DMS53 (cell line): Measurements from ENCODE around the gene SH3TC2.

ENCODE experiments used
- DNase-seq: peaks from one replicate; lab custom pipeline; 2025; lab: John Stamatoyannopoulos, UW

SH3TC2 gene

DNA sequence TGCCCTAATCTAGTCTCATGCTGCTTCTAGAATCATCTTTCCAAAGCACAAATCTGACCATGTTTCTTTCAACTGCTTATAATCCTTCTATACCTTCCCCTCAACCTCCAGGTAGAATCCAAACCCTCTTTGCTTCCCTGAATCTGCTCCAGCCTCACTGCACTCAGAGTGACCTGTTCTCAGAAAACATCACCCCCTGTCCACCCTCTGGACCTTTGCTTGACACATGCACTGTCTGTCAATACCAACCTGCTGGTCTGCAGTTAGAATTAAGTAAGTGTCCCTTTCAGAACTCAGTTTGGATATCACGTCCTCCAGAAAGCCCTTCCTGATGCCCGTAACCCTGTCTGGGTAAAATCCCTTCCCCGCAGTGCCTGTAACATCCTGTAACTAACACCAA lies 63.1 kb downstream of the SH3TC2 start:
- DNase-seq = no peak

DNA sequence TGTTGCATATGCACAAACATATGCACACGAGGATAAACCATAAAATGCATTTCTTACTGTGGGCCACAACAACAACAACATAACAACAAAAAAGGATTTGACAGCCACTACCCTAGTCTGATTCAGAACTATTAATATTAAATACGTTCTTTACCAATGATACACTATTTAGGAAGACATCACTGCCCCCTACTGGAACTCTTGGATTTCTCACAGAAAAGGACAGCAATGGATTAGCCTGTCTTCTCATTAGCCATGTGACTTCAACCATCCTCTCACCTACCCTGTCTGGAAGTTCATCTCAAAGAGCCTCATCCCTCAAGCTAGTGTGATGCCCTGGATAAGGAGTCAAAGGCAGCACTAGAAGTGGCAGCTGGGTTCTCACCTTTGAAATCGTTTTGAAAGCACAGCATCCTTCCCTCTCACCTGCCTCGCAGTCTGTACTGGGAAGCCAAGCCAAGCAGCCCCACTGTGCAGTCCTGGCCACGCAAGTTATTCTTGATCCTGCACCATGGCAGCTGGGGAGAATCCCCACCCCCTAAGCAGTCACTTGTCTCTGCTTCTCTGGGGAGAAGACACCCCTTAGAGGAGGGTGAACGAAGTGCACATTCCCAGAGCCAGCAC lies 64.6 kb downstream of the SH3TC2 start:
- DNase-seq = peak; percentile 83

DNA sequence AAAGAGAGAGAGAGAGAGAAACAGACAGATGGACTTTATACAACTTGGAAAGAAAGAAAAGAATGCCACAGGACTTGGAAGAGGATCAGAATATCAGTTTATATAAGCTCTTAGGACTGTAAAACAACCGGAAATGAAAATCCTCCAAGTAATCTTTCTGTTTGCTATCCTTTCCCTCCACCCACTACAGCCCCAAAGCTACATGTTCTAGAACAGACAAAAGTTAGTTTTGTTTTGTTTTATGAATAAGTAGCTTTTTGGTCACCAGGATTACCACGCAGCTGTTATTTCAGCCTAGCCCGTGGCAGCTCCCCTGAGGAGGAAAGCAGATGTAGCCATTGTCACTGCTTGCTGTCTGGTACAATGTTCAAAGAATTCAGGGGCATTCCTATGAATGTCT lies 66.6 kb downstream of the SH3TC2 start:
- DNase-seq = no peak

DNA sequence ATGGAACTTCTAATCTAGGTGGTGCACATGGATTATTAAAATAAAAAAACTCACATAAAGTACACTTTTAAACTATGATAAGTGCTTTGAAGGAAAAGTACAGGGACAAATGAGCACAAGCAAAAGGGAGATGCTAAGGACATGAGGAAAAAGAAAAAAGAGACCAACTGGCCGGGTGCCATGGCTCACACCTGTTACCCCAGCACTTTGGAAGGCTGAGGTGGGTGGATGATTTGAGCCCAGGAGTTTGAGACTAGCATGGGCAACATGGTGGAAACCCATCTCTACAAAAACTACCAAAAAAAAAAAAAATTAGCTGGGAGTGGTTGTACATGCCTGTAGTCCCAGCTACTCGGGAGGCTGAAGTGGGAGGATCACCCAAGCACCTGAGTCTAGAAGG lies 67.1 kb downstream of the SH3TC2 start:
- DNase-seq = no peak

DNA sequence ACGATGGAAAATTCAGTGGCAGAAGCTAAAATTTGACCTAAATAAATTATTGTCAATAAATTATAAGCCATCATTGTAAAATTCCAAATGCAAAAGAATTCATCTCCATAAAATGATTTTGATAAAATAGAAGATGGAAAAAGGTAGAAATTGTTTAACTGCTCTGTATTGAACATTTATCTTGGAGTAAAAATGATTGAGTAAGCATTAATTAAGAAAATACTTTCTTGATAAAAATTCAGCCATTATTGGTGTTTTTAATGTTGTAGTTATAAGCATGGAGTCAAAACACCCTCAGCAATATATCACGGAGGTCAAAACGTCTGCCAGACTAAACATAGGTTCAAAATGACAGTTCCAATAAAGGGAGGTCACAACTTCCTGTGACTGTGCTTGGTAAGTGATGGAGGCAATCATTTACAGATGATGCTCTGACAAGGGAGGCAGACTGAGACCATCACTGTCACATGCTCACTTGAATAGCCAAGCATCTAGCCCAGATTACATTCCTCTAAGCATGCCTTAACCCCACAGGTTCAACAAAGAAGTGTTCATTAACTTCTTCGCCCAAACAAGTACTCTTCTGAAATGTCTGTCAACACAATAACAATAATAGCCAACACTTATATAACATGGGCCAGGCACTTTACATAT lies 69.5 kb downstream of the SH3TC2 start:
- no peak for DNase-seq

DNA sequence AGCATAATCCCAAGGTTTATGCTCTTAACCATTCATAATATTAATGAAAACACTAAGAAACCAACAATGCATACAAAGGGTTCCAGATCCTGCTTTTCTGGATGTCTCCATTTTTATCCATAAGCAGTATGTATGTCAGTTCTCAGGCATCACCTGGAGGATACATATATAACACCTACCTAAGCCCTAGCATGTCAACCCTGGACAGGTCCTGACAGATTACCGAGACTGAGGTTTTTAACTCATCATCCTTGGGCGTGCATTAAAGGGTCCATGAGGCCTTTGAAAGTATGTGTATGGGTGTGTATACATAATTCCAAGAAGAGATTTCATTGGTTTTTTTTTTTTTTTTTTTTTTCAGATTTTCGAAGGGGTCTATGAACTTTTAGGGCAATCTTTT lies 70.6 kb downstream of the SH3TC2 start:
- DNase-seq = no peak

DNA sequence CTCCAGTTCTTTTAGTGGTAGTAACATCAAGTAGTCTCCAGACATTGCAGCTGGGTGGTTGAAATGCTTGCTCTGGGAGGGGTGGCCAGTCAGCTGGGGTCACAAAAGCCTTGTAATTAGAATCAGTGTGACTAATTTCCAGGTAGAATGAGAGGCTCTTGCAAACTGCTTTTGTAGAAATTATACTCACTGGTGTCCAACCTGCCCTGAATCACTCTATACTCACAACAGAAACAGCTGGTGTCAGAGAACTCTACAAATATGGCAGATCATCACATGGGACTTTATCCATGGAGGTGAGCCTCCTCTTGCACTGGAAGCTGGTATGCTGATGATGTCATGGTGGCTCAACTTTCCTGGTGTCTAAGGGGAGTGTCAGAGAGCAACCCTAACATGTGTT lies 71.3 kb downstream of the SH3TC2 start:
- peak; percentile 9 for DNase-seq

DNA sequence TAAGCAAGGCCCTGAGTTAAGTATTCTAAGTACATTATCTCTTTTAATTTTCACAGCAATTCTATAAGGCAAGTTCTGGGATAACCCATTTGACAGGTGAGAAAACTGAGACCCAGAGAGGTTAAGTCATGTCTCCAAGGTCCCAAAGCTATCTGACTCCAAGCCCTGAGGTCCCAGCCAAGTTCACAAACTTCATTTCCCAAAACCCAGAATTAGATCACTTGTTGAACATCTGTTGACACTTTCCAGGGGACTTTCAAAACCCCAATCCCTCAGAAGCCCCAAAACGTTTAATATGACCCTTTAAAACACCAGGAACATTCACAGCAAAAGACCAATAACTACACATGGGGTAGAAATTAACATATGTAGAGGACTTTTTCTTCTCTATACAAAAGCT lies 72.0 kb downstream of the SH3TC2 start:
- DNase-seq = no peak

DNA sequence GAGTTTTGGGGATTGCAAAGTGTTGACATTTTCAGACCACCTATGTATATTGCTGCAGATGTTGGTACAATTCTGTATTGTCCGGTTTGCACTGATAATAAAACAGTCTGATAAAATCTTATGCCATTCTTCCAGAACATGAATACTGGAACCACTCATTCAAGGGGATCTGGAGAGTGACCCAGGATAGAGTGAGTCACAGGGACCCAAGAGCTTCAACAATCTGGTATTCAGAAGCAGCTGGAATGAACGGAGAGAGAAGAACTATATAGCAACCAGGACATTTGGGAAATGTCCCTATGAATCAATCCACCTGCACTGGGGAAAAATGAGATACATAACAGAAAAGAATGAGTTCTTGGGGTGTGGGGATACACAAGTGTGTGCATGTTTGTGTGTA lies 73.3 kb downstream of the SH3TC2 start:
- no peak for DNase-seq

DNA sequence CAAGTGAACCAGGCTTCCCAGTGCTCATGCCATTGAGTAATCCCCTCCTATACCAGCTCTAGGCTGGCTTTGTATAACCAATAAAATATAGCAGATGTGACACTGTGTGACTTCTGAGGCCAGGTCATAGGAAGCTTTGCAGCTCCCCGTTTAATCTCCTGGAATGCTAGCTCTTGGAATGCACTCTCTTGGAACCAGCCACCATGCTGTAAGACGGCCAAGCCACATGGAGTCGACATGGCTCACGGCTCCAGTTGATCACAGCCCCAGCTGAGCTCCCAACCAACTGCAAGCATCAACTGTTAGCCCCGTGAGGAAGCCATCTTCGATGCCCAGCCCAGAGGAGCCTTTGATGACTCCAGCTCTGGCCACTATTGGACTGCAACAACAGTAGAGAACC lies 74.5 kb downstream of the SH3TC2 start:
- DNase-seq = no peak

DNA sequence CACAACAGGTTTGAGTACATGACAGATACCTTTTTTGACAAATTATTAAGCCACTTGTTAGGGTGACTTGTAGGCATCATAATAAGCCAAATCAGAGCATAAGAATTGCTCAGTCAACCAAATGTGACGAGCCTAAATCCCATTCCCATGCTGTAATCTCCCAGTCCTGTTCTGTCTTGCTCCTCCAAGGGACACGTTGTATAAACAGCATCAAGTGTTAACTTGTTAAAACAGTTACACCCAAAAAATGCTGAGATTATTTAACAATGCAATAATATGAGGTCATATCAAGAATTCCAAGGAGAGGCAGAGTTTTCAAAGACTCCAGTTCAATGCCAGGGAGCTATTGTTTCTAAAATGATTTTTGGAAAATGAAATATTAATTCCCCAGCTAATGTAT lies 76.2 kb downstream of the SH3TC2 start:
- no peak for DNase-seq

DNA sequence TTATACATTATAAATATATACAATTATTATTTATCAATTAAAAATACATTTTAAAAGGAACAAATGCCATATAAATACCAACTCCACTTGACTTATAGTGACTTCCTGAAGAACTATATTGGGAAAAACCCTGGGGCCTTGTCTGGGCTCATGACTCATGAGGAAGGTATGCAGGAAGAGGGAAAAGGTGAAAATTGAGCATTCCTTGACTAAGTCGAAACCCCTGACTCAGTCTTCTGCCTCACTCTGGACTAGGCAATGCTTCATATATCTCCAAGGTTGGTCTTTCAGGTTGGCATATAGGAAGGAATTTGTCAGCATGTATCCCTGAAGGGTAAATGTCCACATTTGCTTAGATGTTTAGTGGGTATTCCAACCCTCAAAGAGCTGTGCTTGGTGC lies 78.5 kb downstream of the SH3TC2 start:
- peak; percentile 52 for DNase-seq

DNA sequence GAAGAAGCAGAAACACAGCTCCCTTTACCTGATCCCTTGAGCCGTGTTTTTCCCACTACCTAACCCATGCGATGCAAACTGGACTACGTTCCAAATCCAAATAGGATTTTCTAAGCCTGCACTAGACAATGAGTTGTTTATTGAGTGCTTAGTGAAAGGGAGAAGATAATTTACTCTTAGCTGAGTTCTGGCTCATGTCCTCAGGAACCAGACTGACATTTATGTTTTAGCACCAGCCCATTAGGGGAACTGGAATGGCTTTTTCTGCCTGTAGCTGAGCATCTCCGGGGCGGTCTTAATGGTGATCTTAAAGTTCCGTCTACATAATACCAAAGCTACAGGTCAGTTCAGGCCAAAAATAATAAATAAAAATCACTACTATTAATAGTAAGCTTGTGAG lies 81.5 kb downstream of the SH3TC2 start:
- no peak for DNase-seq

DNA sequence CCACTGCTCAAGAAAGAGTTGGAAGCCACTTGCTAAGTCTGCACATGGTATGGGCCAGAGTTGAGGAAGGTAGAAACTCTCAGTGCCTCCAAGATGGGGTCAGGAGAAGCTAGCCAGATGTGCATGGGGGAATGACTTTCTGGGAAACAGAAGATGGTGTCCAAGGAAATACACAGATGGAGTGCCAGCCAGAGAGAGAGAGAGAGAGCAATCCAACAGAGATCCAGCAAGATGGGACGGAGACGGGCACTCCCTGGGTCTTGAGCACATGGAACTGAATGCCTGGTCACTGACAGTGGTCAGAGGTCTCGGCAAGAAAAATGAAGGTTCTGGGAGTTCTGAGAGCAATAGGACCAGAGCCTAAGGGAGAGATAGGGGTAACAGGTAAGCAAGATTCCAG lies 82.1 kb downstream of the SH3TC2 start:
- no peak for DNase-seq

DNA sequence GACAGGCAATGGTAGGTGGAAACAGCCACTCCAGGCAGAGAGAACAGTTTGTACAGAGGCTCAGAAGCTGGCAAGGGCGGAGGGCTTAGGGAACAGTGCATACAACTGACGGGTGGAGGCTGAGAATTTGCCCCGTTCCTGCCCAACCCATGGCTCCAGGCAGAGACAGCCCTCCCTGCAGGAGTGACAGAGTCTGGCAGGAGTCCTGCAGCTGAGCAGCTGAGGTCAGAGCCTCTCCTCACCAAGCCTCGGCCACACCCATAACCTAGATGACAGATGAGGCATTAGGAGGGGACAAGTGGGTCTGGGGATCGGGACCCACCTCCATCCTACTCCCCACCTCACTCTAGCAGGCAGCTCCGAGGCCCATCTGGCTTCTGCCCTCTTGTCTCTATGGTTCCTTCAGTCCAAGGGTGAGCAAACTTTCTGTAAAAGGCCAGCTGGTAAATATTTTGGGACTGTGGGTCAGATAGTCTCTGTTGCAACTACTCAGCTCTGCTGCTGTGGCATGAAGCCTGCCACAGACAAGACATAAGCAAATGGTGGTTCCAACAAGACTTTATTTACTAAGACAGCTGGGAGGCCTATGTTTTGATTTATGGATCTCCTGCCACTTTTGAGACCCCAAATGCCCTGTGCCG lies 83.7 kb downstream of the SH3TC2 start:
- no peak for DNase-seq

DNA sequence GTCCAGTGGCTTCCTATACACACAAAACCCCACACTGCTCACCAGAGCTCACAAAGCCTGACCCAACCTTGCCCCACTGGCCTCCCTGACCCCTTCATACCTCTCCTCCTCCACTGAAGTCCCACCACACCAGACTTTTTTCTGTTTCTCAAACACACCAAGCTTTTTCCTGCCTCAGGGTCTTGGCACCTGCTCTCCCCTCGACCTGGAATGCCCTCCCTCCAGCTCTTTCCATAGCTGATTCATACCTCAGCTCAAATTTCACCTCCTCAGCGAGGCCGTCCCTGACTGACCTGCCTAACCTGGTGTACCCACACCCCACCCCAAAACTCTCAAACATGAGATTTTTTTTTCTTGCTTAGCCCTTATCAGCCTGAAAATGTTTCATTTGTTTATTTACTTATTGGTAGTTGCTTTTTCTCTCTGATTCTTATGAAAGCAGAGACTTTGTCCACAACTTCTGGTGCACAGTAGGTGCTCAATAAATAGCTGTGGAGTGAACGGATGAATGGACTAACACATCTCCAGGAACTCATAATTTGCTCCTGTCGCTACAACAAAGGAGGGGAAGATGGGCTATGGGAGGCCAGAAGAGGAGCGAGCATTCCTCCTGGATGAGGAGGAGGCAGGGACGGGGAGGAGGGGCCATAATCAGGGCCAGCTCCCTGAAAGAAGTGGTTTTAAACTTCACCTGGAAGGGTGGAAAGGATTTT lies 84.3 kb downstream of the SH3TC2 start:
- DNase-seq = no peak

DNA sequence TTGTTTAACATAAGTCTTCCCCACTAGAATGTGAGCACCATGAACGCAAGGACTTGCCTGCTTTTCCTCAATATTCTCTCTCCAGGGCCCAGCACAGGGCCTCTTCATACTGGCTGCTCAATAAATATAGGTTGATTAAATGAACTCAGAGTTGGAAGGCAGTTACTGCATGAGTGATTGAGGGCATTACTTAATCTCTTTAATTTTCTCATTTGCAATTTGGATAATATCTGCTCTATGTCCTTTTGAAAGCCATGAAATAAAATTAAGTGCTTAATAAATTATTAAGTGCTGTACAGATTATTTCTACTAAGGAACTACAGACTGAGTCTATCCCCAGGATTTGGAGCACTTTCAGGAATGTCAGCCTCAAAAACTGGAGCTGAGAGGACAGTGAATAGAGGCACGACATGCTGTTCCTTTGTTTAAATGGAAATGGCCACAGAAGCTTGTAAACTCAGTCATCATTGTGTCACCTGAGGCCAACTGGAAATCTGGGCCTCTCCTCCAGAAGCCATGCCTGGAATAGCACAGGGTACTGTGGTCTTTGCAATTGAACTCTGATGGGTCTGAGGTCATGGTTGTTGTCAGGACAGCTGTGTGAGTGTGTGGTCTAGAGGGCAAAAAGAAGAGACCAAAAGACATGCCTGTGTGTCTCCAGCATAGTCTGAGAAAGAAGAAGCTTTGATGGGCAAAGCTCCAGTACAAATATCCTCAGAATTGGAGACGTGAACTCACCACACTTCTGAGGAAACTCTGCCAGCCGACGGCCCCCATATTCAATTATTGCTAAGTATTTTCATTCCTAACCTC lies 86.1 kb downstream of the SH3TC2 start:
- no peak for DNase-seq

DNA sequence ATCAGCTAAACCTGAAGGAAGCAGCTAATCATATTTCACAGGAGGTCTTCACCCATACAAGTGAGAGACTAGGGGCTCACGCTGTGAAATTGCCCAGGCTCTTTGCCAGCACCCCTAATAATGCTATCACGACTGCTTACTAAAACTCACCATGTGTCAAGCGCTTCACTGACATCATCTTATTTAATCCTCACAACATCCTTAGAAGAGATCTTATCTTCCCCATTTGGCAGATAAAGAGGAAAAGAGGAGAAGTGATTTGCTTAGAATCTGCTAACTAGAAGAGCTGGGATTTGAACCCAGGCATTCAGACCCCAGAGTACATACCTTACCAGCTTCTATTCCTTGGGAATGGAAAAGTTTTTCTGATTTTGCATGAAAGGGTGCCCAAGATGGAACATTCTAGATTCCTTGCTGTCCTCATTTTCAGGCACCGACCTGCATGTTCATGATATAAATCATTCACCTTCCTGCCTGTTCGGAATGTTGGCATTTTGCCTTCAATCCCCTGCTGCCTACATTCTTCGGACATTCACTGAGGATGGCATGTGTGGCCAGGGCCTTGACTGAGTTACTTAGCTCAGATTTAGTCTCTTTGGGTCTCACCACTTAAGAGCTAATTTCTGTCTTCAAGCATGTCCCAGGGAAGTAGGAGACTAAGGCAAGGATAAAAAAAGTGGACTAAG lies 88.1 kb downstream of the SH3TC2 start:
- DNase-seq = no peak

DNA sequence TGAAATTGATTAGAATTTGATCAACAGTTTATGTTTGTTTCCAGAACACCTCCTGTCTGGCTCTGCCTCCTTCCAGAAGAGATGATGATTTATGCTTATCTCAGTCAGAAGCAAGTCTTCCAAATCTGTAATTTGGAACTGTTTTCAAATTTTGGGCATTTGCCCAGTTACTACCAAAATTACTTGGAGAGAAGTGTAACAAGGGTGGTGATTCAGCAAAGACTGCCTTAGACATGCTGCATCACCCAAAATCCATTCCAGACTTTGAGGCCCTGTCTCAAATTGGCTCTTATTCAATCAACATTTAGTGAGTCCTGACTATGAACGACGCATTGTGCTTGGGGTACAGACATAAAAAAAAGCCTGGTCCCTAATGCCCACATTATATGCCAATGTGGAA lies 89.4 kb downstream of the SH3TC2 start:
- DNase-seq = no peak

DNA sequence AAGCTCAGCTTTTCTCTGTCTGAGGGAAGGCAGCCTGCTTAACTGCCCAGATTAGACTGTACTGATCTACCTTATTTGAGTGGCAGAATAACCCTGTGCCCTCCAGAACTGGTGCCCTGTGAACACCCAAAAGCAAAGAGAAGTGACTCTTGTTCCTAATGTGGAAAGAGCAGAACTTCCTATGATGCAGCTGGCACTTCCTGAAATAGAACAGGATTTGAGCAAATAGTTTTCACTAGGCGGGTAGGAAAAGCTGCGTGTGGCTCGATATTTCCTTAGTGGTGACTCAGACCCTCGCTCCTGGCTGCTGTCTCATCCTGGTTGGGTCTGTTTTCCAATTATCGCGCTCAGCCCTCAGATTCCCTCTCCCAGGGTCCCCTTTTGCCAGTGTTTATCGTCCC lies 89.9 kb downstream of the SH3TC2 start:
- DNase-seq = peak; percentile 68

DNA sequence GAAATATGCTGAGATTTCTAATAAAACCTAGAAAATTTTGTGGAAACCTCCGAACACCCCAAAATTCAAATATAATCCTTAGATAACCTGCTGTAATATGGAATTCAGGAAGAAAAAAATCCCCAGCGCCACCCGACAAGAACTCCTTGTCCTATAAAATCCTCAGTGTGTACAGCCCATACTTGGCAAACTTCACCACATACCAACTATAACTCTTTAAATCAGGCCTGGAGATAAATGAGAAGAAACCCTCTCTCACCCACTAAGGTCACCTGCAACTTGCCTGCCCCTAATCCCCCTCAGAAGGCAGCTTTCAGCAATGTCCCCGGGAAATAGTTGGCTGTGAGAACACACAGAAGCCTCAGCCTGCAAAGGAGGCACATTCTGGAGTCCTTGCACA lies 90.5 kb downstream of the SH3TC2 start:
- no peak for DNase-seq

DNA sequence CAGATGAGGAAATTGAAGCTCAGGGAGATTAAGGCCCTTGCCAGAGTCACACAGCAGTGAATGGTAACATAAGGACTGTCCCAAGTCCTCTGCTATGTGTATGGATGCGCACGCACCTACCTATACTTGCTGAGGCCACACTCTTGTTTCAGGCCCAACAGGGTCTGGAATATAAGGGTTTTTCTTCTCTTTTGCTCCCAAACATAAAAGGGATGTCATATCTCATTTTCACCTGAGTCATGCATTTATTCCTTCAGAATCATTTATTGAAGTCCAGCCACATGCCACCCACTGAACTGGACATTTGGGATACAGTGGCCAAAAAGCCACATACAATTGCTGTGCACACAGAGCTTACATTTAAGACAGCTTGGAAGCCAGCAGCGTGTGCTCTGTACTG lies 92.0 kb downstream of the SH3TC2 start:
- DNase-seq = no peak
